A673 (cell line): ENCODE data around the gene IDI2. TPM values are rescaled to one million over a fixed set of nuclear protein-coding genes. Genes with fewer than 3 reads are reported as not detected.

Experiments
- BruUV-seq: library from RNA; stranded (reverse); fragments of 400-500 nt; replicated peaks from 2 replicates; lab custom pipeline; 2021; lab: Mats Ljungman, UMichigan
- CTCF ChIA-PET: fragments of 300-600 bp; sonication (Branson Sonifier 250); formaldehyde crosslinking; loops from one replicate; lab custom pipeline; 2022; ENCODE audit warnings: antibody characterized with exemption; lab: Charles Lee
- POLR2A ChIA-PET: fragments of 300-600 bp; sonication (Branson Sonifier 250); formaldehyde crosslinking; loops from one replicate; lab custom pipeline; 2022; ENCODE audit warnings: antibody characterized with exemption; ENCODE audit not compliant: low non-redundant PET; lab: Charles Lee
- DNase-seq: peaks from one replicate; pipeline ENCODE4 v3.0.0-alpha.2; 2015; ENCODE audit warnings: low spot score
- H3K27ac ChIP-seq: fragments of 200-600 bp; sonication (generic); 2 replicates; pipeline ENCODE4 v1.5.1; 2016; ENCODE audit warnings: mixed run types, low read depth, mild to moderate bottlenecking, mixed read lengths, antibody characterized with exemption, low read length; ENCODE audit not compliant: poor library complexity, severe bottlenecking
- H3K27me3 ChIP-seq: fragments of 200-600 bp; sonication (generic); replicated peaks from 2 replicates; pipeline ENCODE4 v1.6.1; 2017; ENCODE audit warnings: mixed run types, low read depth, mild to moderate bottlenecking, mixed read lengths, antibody characterized with exemption, low read length; ENCODE audit not compliant: insufficient read depth, poor library complexity
- H3K36me3 ChIP-seq: fragments of 200-600 bp; sonication (generic); 2 replicates; pipeline ENCODE4 v1.6.1; 2016; ENCODE audit warnings: mixed run types, mild to moderate bottlenecking, mixed read lengths, antibody characterized with exemption, low read length; ENCODE audit not compliant: insufficient read depth, poor library complexity, severe bottlenecking
- H3K4me1 ChIP-seq: fragments of 200-600 bp; sonication (generic); 2 replicates; pipeline ENCODE4 v1.6.1; 2017; ENCODE audit warnings: mixed run types, mild to moderate bottlenecking, mixed read lengths, antibody characterized with exemption, low read length; ENCODE audit not compliant: insufficient read depth, poor library complexity, severe bottlenecking
- H3K4me3 ChIP-seq: fragments of 200-600 bp; sonication (generic); 2 replicates; pipeline ENCODE4 v1.5.1; 2016; ENCODE audit warnings: low read depth, mixed run types, mild to moderate bottlenecking, mixed read lengths, low read length; ENCODE audit not compliant: poor library complexity, severe bottlenecking
- H3K9me3 ChIP-seq: fragments of 200-600 bp; sonication (generic); 2 replicates; pipeline ENCODE4 v1.6.1; 2016; ENCODE audit warnings: mixed run types, low read depth, mild to moderate bottlenecking, mixed read lengths, antibody characterized with exemption, low read length; ENCODE audit not compliant: poor library complexity, severe bottlenecking
- CTCF ChIP-seq: fragments of 300-800, 200-600 bp; sonication (generic); conservative IDR thresholded peaks from 2 replicates; pipeline ENCODE4 v1.5.1; 2017; ENCODE audit warnings: low read depth, mild to moderate bottlenecking, antibody characterized with exemption, low read length, moderate library complexity, mixed read lengths
- EZH2 ChIP-seq: fragments of 200-600 bp; sonication (generic); IDR thresholded peaks from 2 replicates; pipeline ENCODE4 v1.6.1; 2017; ENCODE audit warnings: borderline replicate concordance, low read depth, mild to moderate bottlenecking, mixed read lengths, antibody characterized with exemption, low read length; ENCODE audit not compliant: poor library complexity, severe bottlenecking
- intact Hi-C: fragments of 100-400 bp; cut with micrococcal nuclease; formaldehyde crosslinking; loops from one replicate; pipeline ENCODE4 v1.10.0; 2022; ENCODE audit not compliant: unreplicated experiment
- total RNA-seq: library from RNA; stranded (reverse); gene quantifications from 2 replicates; pipeline ENCODE4 v1.2.3, GENCODE V29; 2021

IDI2 gene
- total RNA-seq, 1 experiment from 2014 or later = not detected

DNA sequence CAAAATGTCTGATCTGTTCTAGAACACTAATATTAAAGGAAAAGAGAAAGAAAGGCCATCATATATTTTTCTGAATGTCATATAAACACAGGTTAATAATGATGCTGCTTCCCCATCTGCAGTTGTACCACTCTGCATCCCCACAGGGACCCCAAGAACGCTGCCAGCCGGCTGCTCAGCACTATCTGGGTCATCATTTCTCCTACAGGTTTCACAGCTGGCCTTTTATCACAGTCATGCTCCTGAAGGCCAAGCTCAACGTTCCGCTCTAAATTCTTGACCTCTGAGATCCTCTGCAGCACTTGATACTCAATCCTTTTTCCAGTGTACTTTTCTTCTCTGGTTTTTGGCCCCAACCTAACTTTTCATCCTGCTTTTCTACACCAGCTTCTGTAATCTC is 18.5 kb upstream of the IDI2 start:
- CTCF ChIA-PET = no interaction called here
- POLR2A ChIA-PET = no interaction called here
- Histone ChIP-seq H3K27me3 (no peaks in the 10 kb centered on the region), H3K4me1 (peaks cover 20% of the 10 kb centered on the region), H3K36me3 (peaks cover 71% of the 10 kb centered on the region), H3K9me3 (no peaks in the 10 kb centered on the region), H3K4me3 (peak overlapping the region; percentile 38), H3K27ac (peak overlapping the region; percentile 34)
- intact Hi-C loops = no loop called here
- no peak for DNase-seq
- TF ChIP-seq EZH2 = no peak
- no peak for TF ChIP-seq CTCF
- no TSS peak for BruUV-seq

DNA sequence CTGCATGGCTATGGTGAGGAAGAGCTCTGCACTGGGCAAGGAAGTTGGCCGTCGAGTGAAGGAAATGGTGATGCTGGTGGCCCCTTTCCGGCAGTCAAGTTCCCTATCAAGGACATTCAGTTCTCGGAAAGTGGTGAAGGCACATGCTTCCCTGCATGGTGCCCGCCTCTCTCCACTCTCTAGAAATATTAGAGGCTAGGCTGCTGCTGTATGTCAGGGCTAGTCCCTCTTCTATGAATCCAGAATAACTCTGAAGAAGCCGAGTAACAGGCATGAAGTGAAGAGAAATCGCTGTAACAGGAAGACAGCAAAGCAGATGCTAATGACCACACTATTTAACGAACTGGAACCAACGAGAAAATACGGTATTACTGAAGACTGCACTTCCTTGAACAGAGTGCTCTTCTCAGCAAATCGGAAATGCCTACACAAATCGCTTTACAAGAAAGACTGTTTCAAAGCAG is 17.9 kb upstream of the IDI2 start:
- CTCF ChIA-PET = no interaction called here
- intact Hi-C loops = no loop called here
- BruUV-seq = no TSS peak
- Histone ChIP-seq H3K27ac (peak overlapping the region; percentile 16), H3K27me3 (no peaks in the 10 kb centered on the region), H3K4me1 (peaks cover 20% of the 10 kb centered on the region), H3K9me3 (no peaks in the 10 kb centered on the region), H3K4me3 (peak overlapping the region; percentile 38), H3K36me3 (peaks cover 73% of the 10 kb centered on the region)
- DNase-seq = no peak
- POLR2A ChIA-PET = no interaction called here
- TF ChIP-seq CTCF (no peak), EZH2 (no peak)

DNA sequence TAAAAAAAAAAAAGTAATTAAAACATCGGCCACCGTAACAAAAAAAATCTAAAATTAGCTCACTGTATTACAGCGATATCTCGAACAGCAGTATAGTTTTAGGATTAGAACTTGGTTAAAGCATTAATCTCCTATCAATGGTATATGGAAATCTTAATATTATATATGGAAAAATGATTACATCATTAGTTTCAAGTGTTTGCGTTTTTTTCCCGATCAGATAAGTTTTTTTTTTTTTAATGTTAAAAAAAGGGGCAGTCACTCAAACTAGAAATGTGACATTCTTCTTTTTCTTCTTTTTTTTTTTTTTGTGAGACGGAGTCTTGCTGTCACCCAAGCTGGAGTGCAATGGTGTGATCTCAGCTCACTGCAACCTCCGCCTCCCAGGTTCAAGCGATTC is 15.9 kb upstream of the IDI2 start:
- peaks cover 20% of the 10 kb centered on the region for H3K4me1 ChIP-seq
- no peaks in the 10 kb centered on the region for H3K27me3 ChIP-seq
- intact Hi-C loops = no loop called here
- peaks cover 75% of the 10 kb centered on the region for H3K36me3 ChIP-seq
- H3K4me3 ChIP-seq = no peak overlapping the region
- DNase-seq = no peak
- no TSS peak for BruUV-seq
- H3K27ac ChIP-seq = no peak overlapping the region
- POLR2A ChIA-PET = no interaction called here
- CTCF ChIA-PET = no interaction called here
- H3K9me3 ChIP-seq = no peaks in the 10 kb centered on the region
- TF ChIP-seq CTCF (no peak), EZH2 (no peak)
